Prostate gland (tissue), 1 donor: ENCODE measurements around the gene SBF2.

ENCODE experiments used
- POLR2A ChIP-seq: fragments of 450-650 bp; IDR thresholded peaks from one replicate; pipeline ENCODE4 v1.6.1; 2016; ENCODE audit warnings: antibody characterized with exemption, mild to moderate bottlenecking
- POLR2AphosphoS5 ChIP-seq: sonication (generic); formaldehyde crosslinking; IDR thresholded peaks from one replicate; pipeline ENCODE4 v1.6.1; 2017; ENCODE audit warnings: antibody characterized with exemption

DNA sequence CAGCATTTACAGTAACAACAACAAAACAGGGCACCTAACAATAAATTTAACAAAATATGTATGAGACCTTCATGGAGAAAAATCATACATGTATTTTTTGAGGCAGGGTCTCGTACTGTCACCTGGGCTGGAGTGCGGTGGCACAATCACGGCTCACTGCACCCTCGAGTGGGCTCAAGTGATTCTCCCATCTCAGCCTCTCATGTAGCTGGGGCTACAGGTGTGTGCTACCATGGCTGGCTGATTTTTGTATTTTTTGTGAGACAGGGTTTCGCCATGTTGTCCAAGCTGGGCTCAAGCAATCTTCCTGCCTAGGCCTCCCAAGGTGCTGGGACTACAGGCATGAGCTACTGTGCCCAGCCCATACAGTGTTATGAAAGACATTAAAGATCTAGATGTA, 352.0 kb downstream of the SBF2 start:
- TF ChIP-seq POLR2AphosphoS5 (no peak), POLR2A (no peak)
